Activated T-helper 17 cell treated with anti-CD3 and anti-CD28 coated beads, Interleukin-2, amount 50 U/mL, for 72 hours (primary cell): ENCODE measurements around the gene ICAM1. TPM values are rescaled to one million over a fixed set of nuclear protein-coding genes. Genes with fewer than 3 reads are reported as not detected.
"Not testable (repeated sequence)": the region's sequence is repeated elsewhere in the genome, so short reads cannot be mapped to it uniquely, and the experiment has no call there.

Experiments
- ATAC-seq: fragments of 150-1000 bp; cut with Tn5 transposase; replicated peaks from 2 replicates; pipeline ENCODE4 v1.10.0; 2021; ENCODE audit warnings: mild to moderate bottlenecking, moderate library complexity
- H3K27ac Mint-ChIP-seq: one replicate; pipeline ENCODE4 v1.8.0; 2022; ENCODE audit warnings: mixed read lengths
- H3K27me3 Mint-ChIP-seq: one replicate; pipeline ENCODE4 v1.8.0; 2022; ENCODE audit warnings: mixed read lengths
- H3K36me3 Mint-ChIP-seq: one replicate; pipeline ENCODE4 v1.8.0; 2022; ENCODE audit warnings: low read depth, mild to moderate bottlenecking, mixed read lengths
- H3K4me1 Mint-ChIP-seq: one replicate; pipeline ENCODE4 v1.8.0; 2022; ENCODE audit warnings: mixed read lengths
- H3K4me3 Mint-ChIP-seq: one replicate; pipeline ENCODE4 v1.8.0; 2022; ENCODE audit warnings: mild to moderate bottlenecking, mixed read lengths
- H3K9me3 Mint-ChIP-seq: one replicate; pipeline ENCODE4 v1.8.0; 2022; ENCODE audit warnings: mixed read lengths
- total RNA-seq, 2 donors: library from RNA; stranded (reverse); gene quantifications; one replicate each; pipeline ENCODE4 v1.2.3, GENCODE V29; 2022

Gene ICAM1
- total RNA-seq, 2 donors from 2014 or later = 47.8 to 88.5 TPM

DNA sequence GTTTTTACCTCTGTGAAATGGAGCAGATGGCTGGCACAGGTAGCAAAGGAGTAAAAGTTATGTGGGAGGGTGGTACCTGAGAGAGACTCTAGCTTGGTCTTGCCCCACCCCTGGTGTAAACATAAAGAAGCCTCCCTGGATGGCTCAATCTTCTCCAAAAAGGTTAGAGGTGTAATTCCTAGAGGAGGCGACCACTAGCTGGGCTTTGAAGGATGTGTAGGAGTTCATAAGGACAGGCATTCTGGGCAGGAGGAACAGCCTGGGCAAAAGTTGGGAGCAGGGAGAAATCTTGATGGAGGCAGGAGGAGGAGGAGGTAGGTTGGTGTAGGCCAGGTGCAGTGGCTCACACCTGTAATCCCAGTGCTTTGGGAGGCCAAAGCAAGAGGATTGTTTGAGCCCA, 8.0 kb downstream of the ICAM1 start:
- no peak for ATAC-seq
- Mint-ChIP-seq H3K36me3 (peaks cover 100% of the 10 kb centered on the region), H3K4me1 (peaks cover 19% of the 10 kb centered on the region), H3K9me3 (no peaks in the 10 kb centered on the region), H3K4me3 (no peak overlapping the region), H3K27me3 (no peaks in the 10 kb centered on the region), H3K27ac (no peak overlapping the region)

DNA sequence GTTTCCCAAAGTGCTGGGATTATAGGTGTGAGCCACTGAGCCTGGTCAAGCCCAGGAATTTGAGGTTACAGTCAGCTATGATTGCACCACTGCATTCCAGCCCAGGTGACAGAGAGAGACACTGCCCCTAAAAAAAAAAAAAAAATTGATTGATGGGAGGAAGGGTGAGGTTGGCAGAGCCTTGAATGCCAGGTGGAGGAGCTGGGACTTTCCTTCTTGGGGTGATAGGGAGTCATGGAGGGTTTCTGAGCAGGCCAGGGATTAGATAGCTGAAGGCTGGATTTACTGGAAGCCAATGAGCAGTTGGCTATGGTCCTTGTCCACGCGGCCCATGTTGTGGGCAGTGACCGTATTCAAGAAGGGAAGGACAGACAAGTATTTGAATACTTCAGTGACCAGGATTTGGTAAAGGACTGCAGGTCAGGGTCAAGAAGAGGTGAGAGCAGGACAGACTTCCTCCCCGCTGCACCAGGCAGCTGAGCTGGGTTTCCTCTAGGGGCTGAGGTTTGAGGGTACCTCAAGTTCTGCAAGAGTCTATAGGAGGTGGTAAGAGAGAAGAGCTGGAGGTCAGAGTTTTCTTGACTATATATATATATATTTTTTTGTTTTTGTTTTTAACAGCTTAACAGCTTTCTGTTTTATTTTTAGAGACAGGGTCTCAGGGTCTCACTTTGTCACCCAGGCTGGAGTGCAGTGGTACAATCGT, 9.0 kb downstream of the ICAM1 start:
- H3K4me3 Mint-ChIP-seq = no peak overlapping the region
- H3K36me3 Mint-ChIP-seq = peaks cover 100% of the 10 kb centered on the region
- ATAC-seq = no peak
- H3K27ac Mint-ChIP-seq = peak overlapping the region; percentile 21
- no peaks in the 10 kb centered on the region for H3K27me3 Mint-ChIP-seq
- no peaks in the 10 kb centered on the region for H3K9me3 Mint-ChIP-seq
- H3K4me1 Mint-ChIP-seq = peaks cover 13% of the 10 kb centered on the region

DNA sequence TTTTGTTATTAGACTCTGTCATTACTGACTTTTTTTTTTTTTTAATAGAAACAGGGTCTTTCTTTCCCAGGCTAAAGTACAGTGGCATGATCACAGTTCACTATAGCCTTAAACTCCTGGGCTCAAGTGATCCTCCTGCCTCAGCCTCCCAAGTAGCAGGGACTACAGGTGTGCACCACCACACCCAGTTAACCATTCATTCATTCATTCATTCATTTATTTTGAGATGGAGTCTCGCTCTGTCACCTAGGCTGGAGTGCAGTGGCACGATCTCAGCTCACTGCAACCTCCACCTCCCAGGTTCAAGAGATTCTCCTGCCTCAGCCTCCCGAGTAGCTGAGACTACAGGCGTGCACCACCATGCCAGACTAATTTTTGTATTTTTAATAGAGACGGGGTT, 11.1 kb downstream of the ICAM1 start:
- not testable (repeated sequence) for H3K27me3 Mint-ChIP-seq

DNA sequence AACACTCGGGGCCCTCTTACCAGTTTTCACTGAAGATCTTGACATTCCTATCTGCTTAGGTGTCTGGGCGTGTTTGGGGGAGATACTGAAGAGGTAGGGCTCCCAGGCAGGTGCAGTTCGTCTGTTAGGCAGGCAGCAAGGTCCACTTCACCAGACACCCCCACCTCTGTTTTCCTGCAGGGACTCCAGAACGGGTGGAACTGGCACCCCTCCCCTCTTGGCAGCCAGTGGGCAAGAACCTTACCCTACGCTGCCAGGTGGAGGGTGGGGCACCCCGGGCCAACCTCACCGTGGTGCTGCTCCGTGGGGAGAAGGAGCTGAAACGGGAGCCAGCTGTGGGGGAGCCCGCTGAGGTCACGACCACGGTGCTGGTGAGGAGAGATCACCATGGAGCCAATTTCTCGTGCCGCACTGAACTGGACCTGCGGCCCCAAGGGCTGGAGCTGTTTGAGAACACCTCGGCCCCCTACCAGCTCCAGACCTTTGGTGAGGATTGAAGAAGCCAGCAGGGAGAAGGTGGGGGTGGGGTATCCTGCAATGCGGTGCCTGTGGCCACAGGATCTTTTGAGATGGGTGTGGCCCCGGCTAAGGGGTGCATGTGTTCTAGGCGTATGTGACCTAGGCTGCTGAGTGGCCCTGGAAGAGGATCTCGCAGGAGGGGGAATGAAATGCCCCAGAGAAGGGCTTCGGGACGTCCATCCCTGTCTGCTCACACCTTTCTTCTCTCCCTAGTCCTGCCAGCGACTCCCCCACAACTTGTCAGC, 12.6 kb downstream of the ICAM1 start:
- peaks cover 30% of the 10 kb centered on the region for H3K4me1 Mint-ChIP-seq
- peaks cover 5% of the 10 kb centered on the region for H3K27me3 Mint-ChIP-seq
- no peak overlapping the region for H3K27ac Mint-ChIP-seq
- no peak for ATAC-seq
- H3K4me3 Mint-ChIP-seq = no peak overlapping the region
- peaks cover 87% of the 10 kb centered on the region for H3K36me3 Mint-ChIP-seq
- no peaks in the 10 kb centered on the region for H3K9me3 Mint-ChIP-seq

More for the DNA sequence above, 11.1 kb downstream of the ICAM1 start:
- not testable (repeated sequence) for H3K4me3 Mint-ChIP-seq, H3K27ac Mint-ChIP-seq, ATAC-seq, H3K9me3 Mint-ChIP-seq
- Mint-ChIP-seq H3K36me3 (peaks cover 100% of the 10 kb centered on the region), H3K4me1 (peaks cover 29% of the 10 kb centered on the region)

DNA sequence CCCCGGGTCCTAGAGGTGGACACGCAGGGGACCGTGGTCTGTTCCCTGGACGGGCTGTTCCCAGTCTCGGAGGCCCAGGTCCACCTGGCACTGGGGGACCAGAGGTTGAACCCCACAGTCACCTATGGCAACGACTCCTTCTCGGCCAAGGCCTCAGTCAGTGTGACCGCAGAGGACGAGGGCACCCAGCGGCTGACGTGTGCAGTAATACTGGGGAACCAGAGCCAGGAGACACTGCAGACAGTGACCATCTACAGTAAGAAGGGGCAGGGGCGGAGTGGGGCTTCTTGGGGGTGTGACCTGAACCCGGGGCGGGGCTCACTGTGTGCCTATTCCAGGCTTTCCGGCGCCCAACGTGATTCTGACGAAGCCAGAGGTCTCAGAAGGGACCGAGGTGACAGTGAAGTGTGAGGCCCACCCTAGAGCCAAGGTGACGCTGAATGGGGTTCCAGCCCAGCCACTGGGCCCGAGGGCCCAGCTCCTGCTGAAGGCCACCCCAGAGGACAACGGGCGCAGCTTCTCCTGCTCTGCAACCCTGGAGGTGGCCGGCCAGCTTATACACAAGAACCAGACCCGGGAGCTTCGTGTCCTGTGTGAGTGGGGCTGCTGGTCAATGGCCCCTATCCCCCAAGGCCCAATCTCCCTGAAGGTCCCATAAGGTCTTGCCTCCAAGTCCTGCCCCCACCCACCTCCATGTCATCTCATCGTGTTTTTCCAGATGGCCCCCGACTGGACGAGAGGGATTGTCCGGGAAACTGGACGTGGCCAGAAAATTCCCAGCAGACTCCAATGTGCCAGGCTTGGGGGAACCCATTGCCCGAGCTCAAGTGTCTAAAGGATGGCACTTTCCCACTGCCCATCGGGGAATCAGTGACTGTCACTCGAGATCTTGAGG, 13.4 kb downstream of the ICAM1 start:
- H3K27me3 Mint-ChIP-seq = peaks cover 9% of the 10 kb centered on the region
- H3K27ac Mint-ChIP-seq = peak overlapping the region; percentile 10
- peaks cover 79% of the 10 kb centered on the region for H3K36me3 Mint-ChIP-seq
- peaks cover 29% of the 10 kb centered on the region for H3K4me1 Mint-ChIP-seq
- no peaks in the 10 kb centered on the region for H3K9me3 Mint-ChIP-seq
- H3K4me3 Mint-ChIP-seq = peak overlapping the region; percentile 16
- no peak for ATAC-seq

DNA sequence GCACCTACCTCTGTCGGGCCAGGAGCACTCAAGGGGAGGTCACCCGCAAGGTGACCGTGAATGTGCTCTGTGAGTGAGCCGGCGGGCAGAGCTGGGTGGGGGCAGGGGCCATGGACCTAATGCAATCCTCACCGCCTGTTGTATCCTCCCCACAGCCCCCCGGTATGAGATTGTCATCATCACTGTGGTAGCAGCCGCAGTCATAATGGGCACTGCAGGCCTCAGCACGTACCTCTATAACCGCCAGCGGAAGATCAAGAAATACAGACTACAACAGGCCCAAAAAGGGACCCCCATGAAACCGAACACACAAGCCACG, 14.0 kb downstream of the ICAM1 start:
- H3K4me3 Mint-ChIP-seq = peak overlapping the region; percentile 16
- no peak for ATAC-seq

DNA sequence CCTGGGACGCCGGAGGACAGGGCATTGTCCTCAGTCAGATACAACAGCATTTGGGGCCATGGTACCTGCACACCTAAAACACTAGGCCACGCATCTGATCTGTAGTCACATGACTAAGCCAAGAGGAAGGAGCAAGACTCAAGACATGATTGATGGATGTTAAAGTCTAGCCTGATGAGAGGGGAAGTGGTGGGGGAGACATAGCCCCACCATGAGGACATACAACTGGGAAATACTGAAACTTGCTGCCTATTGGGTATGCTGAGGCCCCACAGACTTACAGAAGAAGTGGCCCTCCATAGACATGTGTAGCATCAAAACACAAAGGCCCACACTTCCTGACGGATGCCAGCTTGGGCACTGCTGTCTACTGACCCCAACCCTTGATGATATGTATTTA, 14.5 kb downstream of the ICAM1 start:
- Mint-ChIP-seq H3K27me3 (peaks cover 13% of the 10 kb centered on the region), H3K4me1 (peaks cover 28% of the 10 kb centered on the region), H3K36me3 (peaks cover 73% of the 10 kb centered on the region), H3K4me3 (peak overlapping the region; percentile 16), H3K9me3 (no peaks in the 10 kb centered on the region), H3K27ac (peak overlapping the region; percentile 10)
- no peak for ATAC-seq

More for the DNA sequence above, 14.0 kb downstream of the ICAM1 start:
- H3K36me3 Mint-ChIP-seq = peaks cover 73% of the 10 kb centered on the region
- no peaks in the 10 kb centered on the region for H3K9me3 Mint-ChIP-seq
- peaks cover 9% of the 10 kb centered on the region for H3K27me3 Mint-ChIP-seq
- peaks cover 26% of the 10 kb centered on the region for H3K4me1 Mint-ChIP-seq
- peak overlapping the region; percentile 10 for H3K27ac Mint-ChIP-seq

DNA sequence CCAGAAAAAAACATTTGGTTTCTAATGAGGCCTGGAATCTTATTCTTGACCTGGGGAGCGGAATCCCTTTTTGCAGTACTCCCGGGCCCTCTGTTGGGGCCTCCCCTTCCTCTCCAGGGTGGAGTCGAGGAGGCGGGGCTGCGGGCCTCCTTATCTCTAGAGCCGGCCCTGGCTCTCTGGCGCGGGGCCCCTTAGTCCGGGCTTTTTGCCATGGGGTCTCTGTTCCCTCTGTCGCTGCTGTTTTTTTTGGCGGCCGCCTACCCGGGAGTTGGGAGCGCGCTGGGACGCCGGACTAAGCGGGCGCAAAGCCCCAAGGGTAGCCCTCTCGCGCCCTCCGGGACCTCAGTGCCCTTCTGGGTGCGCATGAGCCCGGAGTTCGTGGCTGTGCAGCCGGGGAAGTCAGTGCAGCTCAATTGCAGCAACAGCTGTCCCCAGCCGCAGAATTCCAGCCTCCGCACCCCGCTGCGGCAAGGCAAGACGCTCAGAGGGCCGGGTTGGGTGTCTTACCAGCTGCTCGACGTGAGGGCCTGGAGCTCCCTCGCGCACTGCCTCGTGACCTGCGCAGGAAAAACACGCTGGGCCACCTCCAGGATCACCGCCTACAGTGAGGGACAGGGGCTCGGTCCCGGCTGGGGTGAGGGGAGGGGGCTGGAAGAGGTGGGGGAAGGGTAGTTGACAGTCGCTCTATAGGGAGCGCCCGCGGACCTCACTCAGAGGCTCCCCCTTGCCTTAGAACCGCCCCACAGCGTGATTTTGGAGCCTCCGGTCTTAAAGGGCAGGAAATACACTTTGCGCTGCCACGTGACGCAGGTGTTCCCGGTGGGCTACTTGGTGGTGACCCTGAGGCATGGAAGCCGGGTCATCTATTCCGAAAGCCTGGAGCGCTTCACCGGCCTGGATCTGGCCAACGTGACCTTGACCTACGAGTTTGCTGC, 16.1 kb downstream of the ICAM1 start, which contains the start of gene ICAM4:
Gene ICAM4 (plus strand): TSS at position 153 of the 935 bp plus-strand sequence. CDS start 58 bp downstream, at position 211.
- peak; percentile 55 for ATAC-seq
- peaks cover 36% of the 10 kb centered on the region for H3K4me1 Mint-ChIP-seq
- no peaks in the 10 kb centered on the region for H3K9me3 Mint-ChIP-seq
- H3K4me3 Mint-ChIP-seq = peak within 1 kb of the TSS; percentile 74
- H3K27ac Mint-ChIP-seq = no peak within 1 kb of the TSS
- peaks cover 25% of the 10 kb centered on the region for H3K27me3 Mint-ChIP-seq
- peaks cover 61% of the 10 kb centered on the region for H3K36me3 Mint-ChIP-seq

DNA sequence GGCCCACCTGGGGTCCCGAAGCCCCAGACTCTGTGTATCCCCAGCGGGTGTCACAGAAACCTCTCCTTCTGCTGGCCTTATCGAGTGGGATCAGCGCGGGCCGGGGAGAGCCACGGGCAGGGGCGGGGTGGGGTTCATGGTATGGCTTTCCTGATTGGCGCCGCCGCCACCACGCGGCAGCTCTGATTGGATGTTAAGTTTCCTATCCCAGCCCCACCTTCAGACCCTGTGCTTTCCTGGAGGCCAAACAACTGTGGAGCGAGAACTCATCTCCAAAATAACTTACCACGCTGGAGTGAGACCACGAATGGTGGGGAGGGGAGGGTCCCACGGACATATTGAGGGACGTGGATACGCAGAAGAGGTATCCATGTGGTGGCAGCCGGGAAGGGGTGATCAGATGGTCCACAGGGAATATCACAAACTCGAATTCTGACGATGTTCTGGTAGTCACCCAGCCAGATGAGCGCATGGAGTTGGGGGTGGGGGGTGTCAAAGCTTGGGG, 17.8 kb downstream of the ICAM1 start:
- H3K27me3 Mint-ChIP-seq = peaks cover 34% of the 10 kb centered on the region
- no peak overlapping the region for H3K27ac Mint-ChIP-seq
- peaks cover 51% of the 10 kb centered on the region for H3K36me3 Mint-ChIP-seq
- H3K9me3 Mint-ChIP-seq = no peaks in the 10 kb centered on the region
- peaks cover 45% of the 10 kb centered on the region for H3K4me1 Mint-ChIP-seq
- peak; percentile 17 for ATAC-seq
- H3K4me3 Mint-ChIP-seq = peak overlapping the region; percentile 74

DNA sequence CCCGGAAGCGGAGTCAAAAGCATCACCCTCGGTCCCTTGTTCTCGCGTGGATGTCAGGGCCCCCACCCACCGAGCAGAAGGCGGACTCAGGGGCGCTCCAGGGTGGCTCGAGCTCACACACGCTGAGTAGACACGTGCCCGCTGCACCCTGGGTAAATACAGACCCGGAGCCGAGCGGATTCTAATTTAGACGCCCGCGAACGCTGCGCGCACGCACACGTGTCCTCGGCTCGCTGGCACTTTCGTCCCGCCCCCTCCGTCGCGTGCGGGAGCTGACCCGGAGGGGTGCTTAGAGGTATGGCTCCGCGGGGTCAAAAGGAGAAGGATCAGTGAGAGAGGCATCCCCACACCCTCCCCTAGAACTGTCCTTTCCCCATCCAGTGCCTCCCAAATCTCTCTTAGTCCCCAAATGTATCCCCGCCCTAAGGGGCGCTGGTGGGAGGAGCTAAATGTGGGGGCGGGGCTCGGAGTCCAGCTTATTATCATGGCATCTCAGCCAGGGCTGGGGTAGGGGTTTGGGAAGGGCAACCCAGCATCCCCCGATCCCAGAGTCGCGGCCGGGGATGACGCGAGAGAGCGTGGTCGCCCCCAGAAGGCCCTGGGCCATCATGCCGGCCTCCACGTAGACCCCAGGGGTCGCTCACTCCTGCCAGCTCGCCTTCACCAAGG, 18.4 kb downstream of the ICAM1 start:
- H3K27me3 Mint-ChIP-seq = peaks cover 34% of the 10 kb centered on the region
- H3K9me3 Mint-ChIP-seq = no peaks in the 10 kb centered on the region
- H3K27ac Mint-ChIP-seq = no peak overlapping the region
- H3K4me1 Mint-ChIP-seq = peaks cover 45% of the 10 kb centered on the region
- peak overlapping the region; percentile 74 for H3K4me3 Mint-ChIP-seq
- peak; percentile 18 for ATAC-seq
- H3K36me3 Mint-ChIP-seq = peaks cover 46% of the 10 kb centered on the region

DNA sequence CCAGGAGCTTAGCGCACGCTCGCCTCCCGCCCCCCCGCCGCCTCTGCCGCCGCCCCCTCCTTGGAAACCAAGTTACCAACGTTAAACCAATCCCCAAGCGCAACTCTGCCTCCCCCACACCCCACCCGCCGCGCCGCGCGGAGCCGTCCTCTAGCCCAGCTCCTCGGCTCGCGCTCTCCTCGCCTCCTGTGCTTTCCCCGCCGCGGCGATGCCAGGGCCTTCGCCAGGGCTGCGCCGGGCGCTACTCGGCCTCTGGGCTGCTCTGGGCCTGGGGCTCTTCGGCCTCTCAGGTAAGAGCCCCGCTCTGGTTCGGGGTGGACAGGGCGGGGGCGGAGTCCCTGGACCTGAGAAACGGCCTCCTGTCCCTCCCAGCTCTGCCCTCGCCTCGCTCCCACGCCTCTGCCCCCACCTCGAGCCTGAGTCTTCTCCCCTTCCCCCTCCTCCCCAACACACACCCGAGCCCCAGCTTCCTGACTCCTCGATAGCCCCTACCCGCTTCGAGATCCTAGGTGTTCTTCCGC, 19.0 kb downstream of the ICAM1 start, which contains the start of gene ICAM5:
Gene ICAM5 (plus strand): TSS at position 117 of the 521 bp plus-strand sequence. CDS start 92 bp downstream, at position 209.
- Mint-ChIP-seq H3K4me3 (peak within 1 kb of the TSS; percentile 74), H3K9me3 (no peaks in the 10 kb centered on the region), H3K4me1 (peaks cover 42% of the 10 kb centered on the region), H3K36me3 (peaks cover 40% of the 10 kb centered on the region), H3K27me3 (peaks cover 34% of the 10 kb centered on the region), H3K27ac (peak within 1 kb of the TSS; percentile 10)
- ATAC-seq = no peak

DNA sequence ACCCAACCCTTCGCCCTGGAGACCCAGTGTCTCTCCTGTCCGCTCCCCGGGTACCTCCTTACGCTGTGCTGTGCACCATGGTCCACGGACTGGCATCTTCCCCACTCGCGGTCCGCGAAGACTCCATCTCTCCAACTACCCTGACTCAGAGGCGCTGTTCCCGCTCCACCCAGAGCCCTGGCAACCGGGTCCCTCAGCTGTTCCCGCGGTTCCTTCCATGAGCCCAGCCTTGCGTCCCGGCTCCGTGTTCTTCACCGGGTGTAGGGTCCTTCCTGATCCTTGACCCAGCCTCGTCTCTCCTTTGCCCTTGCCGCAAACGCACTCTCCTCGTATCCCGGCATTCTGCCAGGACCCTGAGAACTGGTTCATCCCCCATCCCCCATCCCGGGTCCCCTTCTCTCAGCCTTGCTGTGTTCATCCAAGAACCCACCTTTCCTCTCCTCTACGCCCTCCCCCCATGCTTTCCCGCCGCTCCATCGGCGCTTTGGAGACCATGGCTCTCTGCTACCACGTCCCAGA, 19.5 kb downstream of the ICAM1 start:
- Mint-ChIP-seq H3K27ac (peak overlapping the region; percentile 10), H3K9me3 (no peaks in the 10 kb centered on the region), H3K36me3 (peaks cover 34% of the 10 kb centered on the region), H3K27me3 (peaks cover 35% of the 10 kb centered on the region), H3K4me3 (peak overlapping the region; percentile 74), H3K4me1 (peaks cover 39% of the 10 kb centered on the region)
- no peak for ATAC-seq
